HG03139 (cell line): ENCODE data around the gene HDAC1.

Source experiments
- ATAC-seq: cut with Tn5 transposase; IDR thresholded peaks from one replicate; pipeline ENCODE4 v1.9.1; 2021; ENCODE audit not compliant: unreplicated experiment

The HDAC1 gene

DNA sequence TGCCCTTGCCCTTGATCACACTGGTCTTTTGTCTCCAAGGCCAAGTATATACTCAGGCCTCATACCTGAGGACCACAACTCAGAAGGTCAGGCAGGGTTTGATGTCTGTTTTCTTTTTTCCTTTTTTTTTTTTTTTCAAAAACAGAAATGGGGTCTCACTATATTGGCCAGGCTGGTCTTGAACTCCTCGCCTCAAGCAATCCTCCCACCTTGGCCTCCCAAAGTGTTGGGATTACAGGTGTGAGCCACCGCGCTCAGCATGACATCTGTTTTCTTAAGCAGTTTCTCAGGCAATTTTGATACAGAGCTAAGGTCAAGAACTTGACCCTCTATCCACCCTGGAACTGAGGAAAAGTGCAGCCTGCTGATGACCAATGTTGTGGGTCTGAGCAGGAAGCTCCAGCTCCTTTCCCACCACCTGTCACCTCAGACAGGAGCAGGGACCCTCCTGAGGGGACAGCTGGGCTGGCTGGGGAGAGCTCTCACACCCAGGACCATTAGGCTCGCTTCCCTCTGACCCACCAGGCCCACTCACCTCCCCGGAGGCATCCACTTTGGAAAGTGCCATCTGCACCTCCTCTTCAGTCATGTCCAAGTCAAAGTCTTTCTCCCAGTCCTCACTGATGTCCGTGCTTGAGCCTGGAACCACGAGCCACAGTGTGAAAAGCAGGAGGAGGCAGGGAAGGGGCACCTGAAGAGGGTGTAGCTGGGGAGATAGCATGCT is 76.2 kb downstream of the HDAC1 start:
- no peak for ATAC-seq

DNA sequence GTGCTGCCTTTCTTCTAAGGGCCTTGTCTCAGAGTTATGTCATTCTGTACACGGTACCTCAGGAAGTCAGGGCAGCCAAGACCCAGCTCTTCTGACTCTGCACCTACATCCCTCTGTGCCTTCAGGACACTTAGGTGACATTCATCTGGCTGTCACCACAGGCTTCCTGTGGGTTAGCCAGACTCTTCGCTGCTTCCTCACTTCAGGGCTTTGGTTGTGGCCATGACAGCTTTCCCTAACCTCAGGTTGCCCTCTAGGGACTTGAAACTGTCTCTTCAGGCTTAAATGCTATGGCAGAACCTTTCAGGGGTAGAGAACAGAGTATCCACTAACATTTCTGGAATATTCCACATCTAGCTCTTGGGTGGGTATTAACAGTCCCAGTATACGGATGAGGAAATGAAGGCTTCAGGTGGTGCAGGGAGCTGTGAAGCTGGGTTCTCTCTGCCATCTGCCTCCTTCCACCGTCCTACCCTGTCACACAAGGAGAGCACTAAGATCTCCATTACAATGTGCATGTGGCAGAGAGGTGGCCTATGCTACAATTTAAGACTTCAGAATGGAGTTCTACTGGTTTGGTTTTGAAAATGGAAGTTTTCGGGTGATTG is 80.4 kb downstream of the HDAC1 start:
- ATAC-seq = no peak

DNA sequence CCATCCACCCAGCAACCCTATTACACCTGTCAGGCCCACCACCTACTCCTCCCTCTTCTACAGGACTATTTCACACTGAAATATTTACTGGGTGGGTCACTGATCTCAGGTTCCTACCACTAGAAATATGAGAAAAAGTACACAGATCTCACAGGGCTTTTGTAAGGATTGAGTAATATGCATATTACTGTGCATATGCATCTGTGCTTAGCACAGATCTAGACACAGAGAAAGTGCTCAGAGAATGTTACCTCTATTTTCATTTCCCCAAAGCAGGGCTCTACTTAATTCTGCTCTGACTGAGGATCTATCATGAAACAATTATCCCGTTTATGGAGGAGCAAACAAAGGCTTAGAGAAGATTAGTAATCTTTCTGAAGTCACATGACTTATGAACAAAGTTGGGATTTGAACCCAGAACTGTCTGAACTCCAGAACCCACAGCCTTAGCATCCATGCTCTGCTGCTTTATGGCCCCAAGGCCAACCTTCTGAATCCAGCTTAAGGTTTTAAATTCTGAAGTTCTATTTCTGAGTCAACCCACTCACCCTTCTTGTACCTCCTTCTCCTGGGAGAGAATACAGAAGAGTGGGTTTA is 82.2 kb downstream of the HDAC1 start:
- no peak for ATAC-seq

DNA sequence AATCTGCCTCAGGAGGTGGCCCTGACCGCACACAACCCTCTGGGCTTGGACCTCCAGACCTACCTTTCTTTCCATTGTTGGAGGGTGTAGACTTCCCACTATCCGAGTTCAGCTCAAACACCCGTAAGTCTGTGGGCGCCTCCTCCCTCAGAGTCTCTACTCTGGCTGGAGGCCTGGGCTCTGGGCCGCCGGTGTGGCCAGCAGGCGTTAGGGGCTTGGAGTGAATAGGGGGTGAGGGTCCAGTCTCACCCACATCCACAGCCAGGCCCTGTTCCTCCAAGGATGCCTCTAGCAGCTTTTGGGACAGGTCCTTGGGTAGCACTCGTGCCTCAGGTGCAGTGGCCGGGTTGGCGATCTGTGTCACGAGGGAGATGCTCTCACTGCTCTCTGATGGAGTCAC is 84.3 kb downstream of the HDAC1 start:
- no peak for ATAC-seq

DNA sequence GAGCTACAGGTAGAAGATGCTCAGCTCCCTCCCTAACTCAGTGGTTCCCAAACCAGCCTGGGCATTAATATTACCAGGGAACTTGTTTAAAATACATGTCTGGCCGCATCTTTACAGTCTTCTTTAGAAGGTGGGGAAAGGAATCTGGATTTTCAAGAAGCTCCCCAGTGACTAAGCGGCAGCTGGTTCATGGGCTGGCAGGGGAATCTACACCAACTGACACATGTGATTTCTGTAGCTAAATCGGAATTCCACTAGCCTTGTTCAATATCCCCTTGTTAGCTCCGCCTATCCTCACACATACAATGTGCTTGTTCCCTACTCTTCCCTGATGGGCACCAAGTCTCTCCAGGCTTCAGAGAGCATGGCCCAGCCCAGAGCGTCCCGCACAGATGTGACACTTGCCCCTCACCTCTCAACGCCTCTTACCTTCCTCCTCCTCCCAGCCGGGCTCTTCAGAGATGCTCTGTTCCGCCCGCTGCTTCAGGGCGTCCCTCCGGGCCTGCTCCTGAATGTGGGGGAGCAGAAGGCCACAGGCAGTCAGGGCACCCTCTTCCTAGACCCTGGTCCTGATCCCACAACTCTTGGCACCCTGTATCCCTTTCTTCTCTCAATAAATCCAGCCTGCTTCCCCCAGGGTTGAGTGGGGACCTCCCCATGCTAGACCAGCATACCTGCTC is 85.8 kb downstream of the HDAC1 start:
- no peak for ATAC-seq

DNA sequence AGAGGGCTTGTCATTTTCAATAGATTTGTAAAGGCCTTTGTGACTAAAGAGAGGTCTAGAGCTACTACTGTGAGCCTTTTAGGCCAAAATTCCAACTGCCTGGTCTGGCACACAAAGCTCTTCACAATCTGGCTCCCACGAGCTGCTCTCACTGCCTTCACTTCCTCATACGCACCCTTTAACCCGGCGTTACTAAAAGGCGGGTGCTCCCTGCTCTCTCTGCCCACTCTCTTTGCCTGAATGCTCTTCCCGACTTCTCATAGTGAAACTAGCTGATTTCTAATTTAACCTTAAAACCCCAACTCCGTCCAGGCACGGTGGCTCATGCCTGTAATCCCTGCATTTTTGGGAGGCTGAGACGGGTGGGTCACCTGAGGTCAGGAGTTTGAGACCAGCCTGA is 88.2 kb downstream of the HDAC1 start:
- ATAC-seq = no peak
